A549 treated with RU486 at 1 μM for 4 hours (cell line): ENCODE data around the gene DHRSX. TPM values are rescaled to one million over a fixed set of nuclear protein-coding genes. Genes with fewer than 3 reads are reported as not detected.

Experiments used
- total RNA-seq: library from RNA; stranded (reverse); fragments of 200-300 nt; extraction: Qiagen RNA extraction; gene quantifications from 5 replicates; pipeline ENCODE4 v1.2.3, GENCODE V29; 2022; ENCODE audit warnings: low read depth

DHRSX gene, protein sequence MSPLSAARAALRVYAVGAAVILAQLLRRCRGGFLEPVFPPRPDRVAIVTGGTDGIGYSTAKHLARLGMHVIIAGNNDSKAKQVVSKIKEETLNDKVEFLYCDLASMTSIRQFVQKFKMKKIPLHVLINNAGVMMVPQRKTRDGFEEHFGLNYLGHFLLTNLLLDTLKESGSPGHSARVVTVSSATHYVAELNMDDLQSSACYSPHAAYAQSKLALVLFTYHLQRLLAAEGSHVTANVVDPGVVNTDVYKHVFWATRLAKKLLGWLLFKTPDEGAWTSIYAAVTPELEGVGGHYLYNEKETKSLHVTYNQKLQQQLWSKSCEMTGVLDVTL
- 35.3 to 46.4 TPM (median 43.6 TPM) in 5 replicates for total RNA-seq

DNA sequence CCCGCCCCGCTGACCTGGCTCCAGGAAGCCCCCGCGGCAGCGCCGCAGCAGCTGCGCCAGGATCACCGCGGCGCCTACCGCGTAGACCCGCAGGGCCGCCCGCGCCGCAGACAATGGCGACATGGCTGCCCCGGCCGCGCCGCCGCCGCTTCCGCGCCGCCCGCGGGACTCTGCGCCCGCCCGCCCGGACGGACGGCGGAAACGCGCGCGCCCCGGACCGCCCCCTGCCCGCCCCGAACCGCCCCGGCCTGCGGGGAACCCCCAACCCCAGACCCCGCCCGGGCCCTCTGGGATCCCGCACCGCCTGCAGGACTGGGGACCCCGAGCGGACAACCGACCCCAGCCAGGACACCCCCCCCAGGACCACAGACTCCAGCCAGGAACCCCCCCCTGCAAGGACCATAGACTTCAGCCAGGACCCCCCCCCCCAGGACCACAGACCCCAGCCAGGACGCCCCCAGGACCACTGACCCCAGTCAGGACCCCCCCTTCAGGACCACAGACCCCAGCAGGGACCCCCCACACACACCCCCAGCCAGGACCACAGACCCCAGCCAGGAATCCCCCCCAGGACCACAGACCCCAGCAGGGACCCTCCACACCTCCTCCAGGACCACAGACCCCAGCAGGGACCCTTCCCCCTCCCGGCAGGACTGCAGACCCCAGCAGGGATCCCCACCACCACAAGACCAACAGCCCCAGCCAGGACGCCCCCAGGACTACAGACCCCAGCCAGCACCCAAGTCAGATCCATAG lies at the start of gene DHRSX, which contains the start of gene ZBED1:
Gene DHRSX, minus strand, starts transcription at position 174 of the 756 bp plus-strand sequence. Its CDS starts 51 bp downstream, at position 123.
Gene ZBED1, minus strand, starts transcription at position 174 of the 756 bp plus-strand sequence. CDS start 10,257 bp downstream, outside the sequence.

Other genes with a start within 250 kb of the DHRSX start
- 26.8 to 30.2 TPM (median 28.4 TPM) in 5 replicates for gene ZBED1, start within 50 bp of the DHRSX start, total RNA-seq
- 250 to 272 TPM (median 264 TPM) in 5 replicates for gene CD99, start 190.3 kb upstream of the DHRSX start, total RNA-seq